TTC549 (cell line): ENCODE results near the gene APBB1IP.
"Not testable (repeated sequence)": the region's sequence is repeated elsewhere in the genome, so short reads cannot be mapped to it uniquely, and the experiment has no call there.

Experiments
- FAIRE-seq: peaks from 2 replicates; lab custom pipeline; 2012; peaks lifted over from hg19 to GRCh38; lab: Jason Lieb, UNC

The APBB1IP gene

GRCh38 chr10:26437637-26438461 lies at the start of gene APBB1IP:
APBB1IP (plus strand) TSS chr10:26438341; CDS start chr10:26492327, 53,986 bp downstream.
- no peak for FAIRE-seq

- FAIRE-seq: no peak
Measured at GRCh38 chr10:26389533-26389932, 48.6 kb upstream of the APBB1IP start.

GRCh38 chr10:26391701-26392695 lies 46.1 kb upstream of the APBB1IP start:
- no peak for FAIRE-seq

GRCh38 chr10:26398353-26398752 lies 39.8 kb upstream of the APBB1IP start:
- FAIRE-seq: not testable (repeated sequence)

- no peak for FAIRE-seq
Measured at GRCh38 chr10:26407406-26407969, 30.7 kb upstream of the APBB1IP start.

- FAIRE-seq: no peak
Measured at GRCh38 chr10:26408858-26409494, 29.2 kb upstream of the APBB1IP start.

- FAIRE-seq: no peak
Measured at GRCh38 chr10:26410356-26410755, 27.8 kb upstream of the APBB1IP start.

- FAIRE-seq: no peak
Measured at GRCh38 chr10:26412932-26413331, 25.2 kb upstream of the APBB1IP start.

- no peak for FAIRE-seq
Measured at GRCh38 chr10:26413375-26413774, 24.8 kb upstream of the APBB1IP start.

- no peak for FAIRE-seq
Measured at GRCh38 chr10:26417136-26417535, 21.0 kb upstream of the APBB1IP start.

GRCh38 chr10:26422977-26423376 lies 15.2 kb upstream of the APBB1IP start:
- no peak for FAIRE-seq

- FAIRE-seq: no peak
Measured at GRCh38 chr10:26423722-26424121, 14.4 kb upstream of the APBB1IP start.

- no peak for FAIRE-seq
Measured at GRCh38 chr10:26430641-26431163, 7.4 kb upstream of the APBB1IP start.

GRCh38 chr10:26432938-26433337 lies 5.2 kb upstream of the APBB1IP start:
- FAIRE-seq: no peak

GRCh38 chr10:26435852-26436251 lies 2.3 kb upstream of the APBB1IP start:
- FAIRE-seq: no peak

GRCh38 chr10:26436848-26437247 lies 1.3 kb upstream of the APBB1IP start:
- FAIRE-seq: no peak

GRCh38 chr10:26438534-26439341 lies 597 bp downstream of the APBB1IP start:
- FAIRE-seq: no peak

- no peak for FAIRE-seq
Measured at GRCh38 chr10:26439406-26440087, 1.4 kb downstream of the APBB1IP start.

- FAIRE-seq: no peak
Measured at GRCh38 chr10:26440088-26440470, 1.9 kb downstream of the APBB1IP start.

GRCh38 chr10:26441491-26442214 lies 3.5 kb downstream of the APBB1IP start:
- no peak for FAIRE-seq
